Measurements from ENCODE around the gene THOC7.

DNA sequence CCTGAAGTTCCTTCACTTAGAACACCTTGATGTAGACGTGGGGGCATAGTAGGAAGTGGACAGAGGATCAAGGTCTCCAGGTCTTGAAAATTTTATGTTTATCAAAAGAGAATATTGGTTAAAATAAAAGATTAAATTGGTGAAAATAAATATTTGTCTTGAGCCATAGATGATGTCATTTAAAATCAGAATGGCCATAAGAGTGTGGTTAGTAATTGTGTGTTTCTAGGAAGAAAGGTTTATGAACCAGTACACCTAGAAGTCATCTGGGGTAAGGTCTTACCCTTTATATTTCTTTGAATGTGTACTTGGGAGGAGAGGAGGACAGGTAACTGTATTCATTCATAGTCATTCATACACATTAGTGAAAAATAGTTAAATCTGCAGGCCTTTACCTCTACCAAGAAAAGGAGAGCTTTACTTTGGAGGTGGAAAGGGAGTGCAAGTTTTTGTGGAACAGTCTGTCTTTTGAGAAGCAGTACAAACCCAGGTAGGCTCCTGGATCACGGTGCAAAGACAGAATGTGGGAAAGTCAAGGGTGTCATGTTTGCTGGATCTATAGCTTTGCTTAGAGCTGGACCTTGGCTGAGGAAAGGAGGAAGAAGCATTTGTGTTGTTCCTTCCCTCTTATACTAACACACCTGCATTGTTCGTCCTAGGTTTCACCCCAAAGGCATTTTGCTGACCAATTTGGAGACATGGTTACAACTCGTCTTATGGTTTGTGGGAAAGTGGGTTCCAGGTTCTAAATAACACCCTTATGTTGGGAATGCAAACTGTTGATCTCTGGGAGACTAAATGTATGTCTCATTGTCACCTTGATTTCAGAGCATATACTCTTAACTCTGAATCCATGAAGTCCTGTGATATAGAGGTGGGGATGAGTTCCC, 42.4 kb upstream of the THOC7 start:
- TF ChIP-seq, protein P1, sequence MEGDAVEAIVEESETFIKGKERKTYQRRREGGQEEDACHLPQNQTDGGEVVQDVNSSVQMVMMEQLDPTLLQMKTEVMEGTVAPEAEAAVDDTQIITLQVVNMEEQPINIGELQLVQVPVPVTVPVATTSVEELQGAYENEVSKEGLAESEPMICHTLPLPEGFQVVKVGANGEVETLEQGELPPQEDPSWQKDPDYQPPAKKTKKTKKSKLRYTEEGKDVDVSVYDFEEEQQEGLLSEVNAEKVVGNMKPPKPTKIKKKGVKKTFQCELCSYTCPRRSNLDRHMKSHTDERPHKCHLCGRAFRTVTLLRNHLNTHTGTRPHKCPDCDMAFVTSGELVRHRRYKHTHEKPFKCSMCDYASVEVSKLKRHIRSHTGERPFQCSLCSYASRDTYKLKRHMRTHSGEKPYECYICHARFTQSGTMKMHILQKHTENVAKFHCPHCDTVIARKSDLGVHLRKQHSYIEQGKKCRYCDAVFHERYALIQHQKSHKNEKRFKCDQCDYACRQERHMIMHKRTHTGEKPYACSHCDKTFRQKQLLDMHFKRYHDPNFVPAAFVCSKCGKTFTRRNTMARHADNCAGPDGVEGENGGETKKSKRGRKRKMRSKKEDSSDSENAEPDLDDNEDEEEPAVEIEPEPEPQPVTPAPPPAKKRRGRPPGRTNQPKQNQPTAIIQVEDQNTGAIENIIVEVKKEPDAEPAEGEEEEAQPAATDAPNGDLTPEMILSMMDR (IDR thresholded peaks at IDR 0.05; ENCODE audit: low read length) = no peak
- TF ChIP-seq EZH2 (optimal IDR thresholded peaks at IDR 0.05; ENCODE audit: low read depth, low read length) = no peak

All from MM.1S (cell line).